GM15510 (cell line): ENCODE results near the gene C1QTNF8.

Source experiments
- POLR2A ChIP-seq: IDR thresholded peaks from 3 replicates; pipeline ENCODE4 v1.6.1; 2011; ENCODE audit warnings: borderline replicate concordance; ENCODE audit not compliant: insufficient read length; ENCODE audit errors: extremely low read depth

Gene C1QTNF8

DNA sequence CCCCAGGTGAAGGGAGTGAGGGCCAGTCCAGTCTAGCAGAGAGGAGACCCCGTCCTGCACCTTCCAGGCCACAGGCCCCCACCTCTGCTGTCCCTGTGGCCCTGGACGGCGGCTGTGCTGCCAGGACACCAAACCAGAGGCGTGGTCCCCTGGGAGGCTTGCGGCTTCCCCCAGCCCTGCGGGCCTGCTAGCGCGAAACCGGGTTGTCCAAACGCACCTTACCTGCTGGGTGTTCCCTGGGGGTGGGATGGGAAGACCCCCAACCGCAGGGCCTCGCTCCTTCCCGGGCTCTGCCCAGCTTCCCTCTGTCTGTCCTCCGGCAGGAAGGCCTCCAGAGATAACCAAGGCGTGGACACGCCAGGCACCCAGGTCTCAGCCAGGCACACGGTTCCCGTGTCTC is 37.2 kb upstream of the C1QTNF8 start:
- no peak for TF ChIP-seq POLR2A

DNA sequence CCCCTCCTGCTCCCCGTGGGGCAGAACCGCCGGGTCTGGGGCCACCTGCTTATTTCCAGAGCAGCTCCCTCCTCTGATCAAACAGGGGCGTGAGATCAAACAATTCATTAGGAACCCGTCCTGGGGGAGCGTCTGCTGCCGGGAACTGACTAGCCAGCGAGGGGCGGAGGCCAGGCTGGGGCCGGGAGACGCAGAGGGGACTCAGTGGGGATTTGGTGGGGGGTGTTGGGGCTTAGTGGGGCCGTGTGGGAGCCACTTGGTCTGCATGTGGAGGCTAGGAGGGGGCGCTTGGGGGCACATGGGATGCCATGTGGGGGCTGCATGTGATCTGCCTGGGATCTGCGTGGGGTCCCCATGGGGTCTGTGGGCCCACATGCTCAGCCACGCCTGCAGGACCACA is 36.4 kb upstream of the C1QTNF8 start:
- TF ChIP-seq POLR2A, result no peak

DNA sequence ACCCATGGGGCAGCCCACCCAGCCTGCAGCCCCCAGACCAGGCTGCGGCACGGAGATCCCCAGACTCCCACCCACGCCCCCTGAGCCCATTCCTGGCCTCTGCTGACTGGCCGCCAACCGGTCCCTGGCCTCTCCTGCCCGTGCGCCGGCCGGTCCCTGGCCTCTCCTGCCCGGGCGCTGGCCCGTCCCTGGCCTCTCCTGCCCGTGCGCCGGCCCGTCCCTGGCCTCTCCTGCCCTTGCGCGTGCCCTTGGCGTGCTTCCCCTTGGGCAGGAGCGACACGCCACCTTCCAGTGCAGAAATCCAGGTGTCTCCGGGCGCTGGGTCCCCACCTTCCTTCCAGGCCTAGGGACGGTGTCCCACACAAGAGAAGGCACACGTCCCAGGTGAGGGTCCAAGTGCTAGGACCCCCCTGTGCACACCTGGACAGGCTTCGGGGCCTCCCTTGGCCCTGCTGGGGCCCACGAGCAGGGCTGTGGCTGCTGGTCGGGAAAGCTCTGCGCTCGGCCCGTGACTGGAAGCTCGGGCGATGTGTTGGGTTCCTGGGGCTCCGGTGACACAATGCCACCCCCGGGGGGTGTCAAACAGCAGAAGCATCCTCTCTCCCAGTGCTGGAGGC is 35.4 kb upstream of the C1QTNF8 start:
- no peak for TF ChIP-seq POLR2A

DNA sequence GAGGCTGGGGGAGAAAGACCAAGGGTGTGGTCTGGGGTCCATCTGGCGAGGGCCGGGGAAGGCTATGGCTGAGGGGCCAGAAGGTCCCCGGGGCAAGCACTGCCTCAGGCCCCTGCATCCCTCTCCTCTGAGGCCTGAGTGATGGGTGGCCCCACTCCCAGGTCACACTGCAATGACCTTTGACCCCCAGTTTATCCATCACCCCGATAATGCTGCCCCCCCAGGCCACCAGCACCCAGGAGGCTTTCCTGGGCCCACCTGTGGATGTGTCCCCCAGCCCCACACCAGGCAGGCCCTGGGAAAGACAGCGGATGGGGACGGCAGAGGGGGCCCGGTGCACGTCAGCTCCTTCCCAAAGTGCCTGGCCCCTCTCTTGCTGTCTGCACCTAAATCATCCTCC is 34.3 kb upstream of the C1QTNF8 start:
- no peak for TF ChIP-seq POLR2A

GRCh38 chr16:1129106-1129960 is 33.3 kb upstream of the C1QTNF8 start:
- no peak for TF ChIP-seq POLR2A

DNA sequence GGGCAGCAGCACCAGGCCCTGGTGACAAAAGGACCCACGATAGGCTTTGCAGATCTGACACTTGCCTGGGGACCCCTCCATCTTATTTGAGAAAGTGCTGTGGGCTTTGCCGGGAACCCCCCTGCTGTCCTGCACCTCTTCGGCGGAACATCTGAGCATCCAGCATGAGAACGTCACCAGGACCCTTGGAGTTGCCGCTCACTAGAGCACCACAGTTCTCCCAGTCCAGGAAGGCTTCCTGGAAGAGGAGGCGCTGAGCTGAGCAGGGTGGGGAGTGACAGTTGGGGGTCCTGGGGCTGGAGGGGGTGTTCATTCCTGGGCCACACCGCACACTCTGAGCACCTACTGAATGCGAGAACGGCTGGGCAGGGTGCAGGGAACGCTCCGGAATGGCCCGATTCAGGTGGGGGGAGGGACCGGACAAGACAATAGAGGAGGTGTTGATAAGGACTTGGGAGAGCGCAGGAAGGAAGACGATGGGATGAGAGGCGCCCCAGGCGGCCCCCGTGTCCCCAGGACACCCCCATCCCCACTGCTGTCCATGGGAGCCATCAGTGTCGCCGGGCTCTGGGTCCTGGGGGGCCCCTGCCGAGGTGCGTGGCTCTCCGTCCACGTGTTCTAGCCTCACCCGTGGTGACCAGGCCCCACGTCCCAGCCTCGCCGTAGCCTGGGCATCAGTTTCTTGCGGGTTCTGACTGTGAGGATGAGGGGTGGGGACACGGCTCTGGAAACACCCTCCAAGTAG is 32.1 kb upstream of the C1QTNF8 start:
- no peak for TF ChIP-seq POLR2A

- TF ChIP-seq POLR2A, result no peak
Measured at GRCh38 chr16:1127101-1127500, 31.1 kb upstream of the C1QTNF8 start.

- TF ChIP-seq POLR2A, result no peak
Measured at GRCh38 chr16:1126586-1126985, 30.5 kb upstream of the C1QTNF8 start.

- TF ChIP-seq POLR2A, result no peak
Measured at GRCh38 chr16:1126044-1126443, 30.0 kb upstream of the C1QTNF8 start.

DNA sequence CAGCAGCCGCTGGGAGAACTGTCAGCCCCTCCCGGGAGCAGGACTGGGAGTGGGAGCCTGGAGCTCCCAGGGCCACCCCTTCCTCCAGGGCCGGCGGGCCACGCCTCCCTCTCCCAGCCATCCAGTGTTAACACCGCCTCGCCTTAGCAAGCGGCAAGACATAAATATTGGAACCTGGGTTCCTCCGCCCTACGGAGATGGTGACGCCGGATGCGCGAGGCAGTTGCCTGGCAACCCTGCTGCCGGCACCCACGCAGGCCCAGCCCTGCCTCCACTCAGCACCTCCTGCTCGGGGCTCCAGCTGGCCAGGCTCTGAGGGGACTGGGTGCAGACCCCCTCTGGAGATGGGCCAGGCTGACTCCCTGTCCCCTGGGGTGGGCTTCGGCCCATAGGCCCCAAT is 29.4 kb upstream of the C1QTNF8 start:
- no peak for TF ChIP-seq POLR2A

- TF ChIP-seq POLR2A, result no peak
Measured at GRCh38 chr16:1124795-1125194, 28.8 kb upstream of the C1QTNF8 start.

- TF ChIP-seq POLR2A, result no peak
Measured at GRCh38 chr16:1124291-1124690, 28.2 kb upstream of the C1QTNF8 start.

DNA sequence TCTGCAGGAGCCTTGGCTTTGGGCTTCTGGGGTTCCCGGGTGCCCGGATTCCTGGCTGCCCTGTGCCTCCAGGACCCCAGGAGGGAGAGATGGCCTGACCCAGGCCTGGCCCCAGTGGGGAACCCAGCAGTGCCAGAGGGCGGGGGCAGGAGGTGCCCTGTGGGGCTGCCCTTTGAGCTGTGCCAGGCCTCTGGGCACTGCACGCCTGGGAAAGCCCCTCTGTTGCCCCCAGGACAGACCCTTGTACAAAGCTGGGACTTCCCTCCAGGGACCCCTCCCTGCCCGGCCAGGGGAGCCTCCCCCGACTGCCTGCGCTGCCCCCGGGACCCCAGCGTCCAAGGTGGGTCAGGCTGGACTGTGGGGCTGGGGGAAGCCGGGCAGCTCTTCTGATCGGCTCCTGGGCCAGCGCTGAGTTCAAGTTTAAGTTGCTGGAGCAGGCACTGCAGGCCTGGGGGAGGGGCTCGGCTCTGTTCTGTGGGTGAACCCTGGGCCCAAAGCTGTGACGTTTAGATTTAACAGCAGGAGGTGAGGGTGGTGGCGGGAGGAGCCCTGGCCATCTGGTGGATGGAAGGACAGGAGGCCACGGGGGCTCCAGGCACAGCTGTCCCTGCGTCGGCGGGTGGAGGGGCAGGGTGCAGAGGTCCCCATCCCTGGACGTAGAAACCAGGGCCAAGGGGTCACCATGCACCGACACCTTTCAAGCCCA is 27.6 kb upstream of the C1QTNF8 start:
- no peak for TF ChIP-seq POLR2A

GRCh38 chr16:1122398-1122765 is 26.3 kb upstream of the C1QTNF8 start:
- no peak for TF ChIP-seq POLR2A
